Measurements from ENCODE around the gene GBF1.
A peak's percentile ranks its signal among the peaks of the same experiment; 100 is the strongest.

GBF1 gene

GRCh38 chr10:102425444-102425843, 180.1 kb downstream of the GBF1 start:
- DNase-seq (ENCODE audit: low spot score), result no peak

DNA sequence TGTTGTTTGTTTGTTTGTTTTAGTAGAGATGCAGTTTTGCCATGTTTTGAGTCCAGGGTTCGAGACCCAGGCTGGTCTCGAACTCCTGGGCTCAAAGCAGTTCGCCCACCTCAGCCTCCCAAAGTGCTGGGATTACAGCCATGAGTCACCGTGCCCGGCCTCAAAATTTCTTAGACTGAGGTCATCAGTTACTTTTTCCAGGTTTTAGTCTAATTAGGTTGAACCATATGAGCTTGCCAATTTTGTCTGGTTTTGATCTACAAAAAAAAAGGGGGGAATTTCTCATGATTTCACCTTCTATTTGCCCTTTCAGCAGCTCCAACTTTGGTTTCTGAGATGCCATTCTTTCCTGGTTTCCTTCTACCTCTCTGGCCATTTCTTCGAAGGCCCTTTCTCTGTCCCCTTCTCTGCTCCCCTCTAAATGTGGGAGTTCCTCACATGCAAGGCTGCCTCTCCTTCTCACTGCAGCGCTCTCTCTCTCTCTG, 181.5 kb downstream of the GBF1 start:
- DNase-seq (ENCODE audit: low spot score), result no peak

GRCh38 chr10:102429468-102429867, 184.1 kb downstream of the GBF1 start:
- DNase-seq (ENCODE audit: low spot score), result no peak

- peak; percentile 45 for DNase-seq (ENCODE audit: low spot score)
Measured at GRCh38 chr10:102431452-102432124, 186.3 kb downstream of the GBF1 start.
